Osteoblast (primary cell): ENCODE results near the gene PSD2. TPM values are rescaled to one million over a fixed set of nuclear protein-coding genes. Genes with fewer than 3 reads are reported as not detected.
A peak's percentile ranks its signal among the peaks of the same experiment; 100 is the strongest.

ENCODE experiments used
- DNase-seq: peaks from one replicate; pipeline ENCODE4 v3.0.0; 2011; ENCODE audit warnings: low spot score, mixed read lengths; ENCODE audit not compliant: insufficient read length; ENCODE audit errors: missing footprints
- H2AFZ ChIP-seq: 2 replicates; pipeline ENCODE4 v1.6.0; 2011; ENCODE audit warnings: mild to moderate bottlenecking, low read length
- H3K27ac ChIP-seq: 2 replicates; pipeline ENCODE4 v1.5.1; 2011; ENCODE audit warnings: mild to moderate bottlenecking, low read depth, low read length, moderate library complexity
- H3K27me3 ChIP-seq: 2 replicates; pipeline ENCODE4 v1.6.0; 2012; ENCODE audit warnings: mild to moderate bottlenecking, control low read depth, inconsistent platforms, low read length, moderate library complexity; ENCODE audit not compliant: insufficient read depth
- H3K36me3 ChIP-seq: 2 replicates; pipeline ENCODE4 v1.5.1; 2011; ENCODE audit warnings: mild to moderate bottlenecking, low read length, control low read depth, moderate library complexity; ENCODE audit not compliant: insufficient read depth
- H3K4me1 ChIP-seq: 2 replicates; pipeline ENCODE4 v1.5.1; 2011; ENCODE audit warnings: mild to moderate bottlenecking, low read length, control low read depth, moderate library complexity; ENCODE audit not compliant: insufficient read depth
- H3K4me2 ChIP-seq: 2 replicates; pipeline ENCODE4 v1.6.0; 2011; ENCODE audit warnings: mild to moderate bottlenecking, low read length; ENCODE audit not compliant: insufficient read depth
- H3K4me3 ChIP-seq: fragments of 200-600 bp; sonication (generic); 3 replicates; pipeline ENCODE4 v1.5.1; 2012; ENCODE audit warnings: mild to moderate bottlenecking, low read length, inconsistent platforms; ENCODE audit not compliant: insufficient read depth
- H3K79me2 ChIP-seq: 2 replicates; pipeline ENCODE4 v1.6.0; 2012; ENCODE audit warnings: mild to moderate bottlenecking, low read length, control low read depth, inconsistent platforms; ENCODE audit not compliant: insufficient read depth
- H3K9me3 ChIP-seq: 2 replicates; pipeline ENCODE4 v1.5.1; 2011; ENCODE audit warnings: low read depth, low read length, control low read depth
- H4K20me1 ChIP-seq: 2 replicates; pipeline ENCODE4 v1.6.0; 2012; ENCODE audit warnings: mild to moderate bottlenecking, low read length, control low read depth; ENCODE audit not compliant: insufficient read depth
- total RNA-seq: library from RNA; depleted of rRNA; stranded (reverse); fragments of >200 nt; gene quantifications from 2 replicates; pipeline ENCODE4 v1.2.3, GENCODE V29; 2012
- TF ChIP-seq, protein P1 (sequence below): IDR thresholded peaks from 2 replicates; pipeline ENCODE4 v1.5.1; 2011; ENCODE audit warnings: mild to moderate bottlenecking, low read depth, low read length, moderate library complexity; ENCODE audit errors: extremely low read depth

Gene PSD2
- total RNA-seq, 1 donor: 0.36 TPM

DNA sequence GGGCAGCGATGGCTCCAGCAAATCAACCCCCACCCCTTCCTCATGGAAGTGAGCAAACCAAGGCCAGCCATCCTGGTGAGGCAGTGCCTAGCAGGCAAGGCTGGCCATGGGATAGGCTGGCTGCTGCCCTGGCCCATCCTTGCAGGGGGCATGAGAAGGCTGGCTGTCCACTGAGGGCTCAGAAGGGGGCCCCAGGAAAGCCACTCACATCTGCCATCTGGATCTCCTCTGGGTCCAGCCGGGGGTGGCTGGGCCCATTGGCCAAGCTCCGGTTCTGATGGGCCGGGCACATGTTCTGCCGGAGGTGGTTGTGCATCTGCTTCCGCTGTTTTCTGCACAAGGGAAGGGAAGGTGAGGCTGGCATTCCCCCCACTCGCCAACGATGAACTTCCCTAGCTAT is 57.1 kb downstream of the PSD2 start:
- peaks cover 29% of the 10 kb centered on the region for H3K27me3 ChIP-seq
- TF ChIP-seq, protein P1, sequence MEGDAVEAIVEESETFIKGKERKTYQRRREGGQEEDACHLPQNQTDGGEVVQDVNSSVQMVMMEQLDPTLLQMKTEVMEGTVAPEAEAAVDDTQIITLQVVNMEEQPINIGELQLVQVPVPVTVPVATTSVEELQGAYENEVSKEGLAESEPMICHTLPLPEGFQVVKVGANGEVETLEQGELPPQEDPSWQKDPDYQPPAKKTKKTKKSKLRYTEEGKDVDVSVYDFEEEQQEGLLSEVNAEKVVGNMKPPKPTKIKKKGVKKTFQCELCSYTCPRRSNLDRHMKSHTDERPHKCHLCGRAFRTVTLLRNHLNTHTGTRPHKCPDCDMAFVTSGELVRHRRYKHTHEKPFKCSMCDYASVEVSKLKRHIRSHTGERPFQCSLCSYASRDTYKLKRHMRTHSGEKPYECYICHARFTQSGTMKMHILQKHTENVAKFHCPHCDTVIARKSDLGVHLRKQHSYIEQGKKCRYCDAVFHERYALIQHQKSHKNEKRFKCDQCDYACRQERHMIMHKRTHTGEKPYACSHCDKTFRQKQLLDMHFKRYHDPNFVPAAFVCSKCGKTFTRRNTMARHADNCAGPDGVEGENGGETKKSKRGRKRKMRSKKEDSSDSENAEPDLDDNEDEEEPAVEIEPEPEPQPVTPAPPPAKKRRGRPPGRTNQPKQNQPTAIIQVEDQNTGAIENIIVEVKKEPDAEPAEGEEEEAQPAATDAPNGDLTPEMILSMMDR: no peak
- no peaks in the 10 kb centered on the region for H3K4me1 ChIP-seq

DNA sequence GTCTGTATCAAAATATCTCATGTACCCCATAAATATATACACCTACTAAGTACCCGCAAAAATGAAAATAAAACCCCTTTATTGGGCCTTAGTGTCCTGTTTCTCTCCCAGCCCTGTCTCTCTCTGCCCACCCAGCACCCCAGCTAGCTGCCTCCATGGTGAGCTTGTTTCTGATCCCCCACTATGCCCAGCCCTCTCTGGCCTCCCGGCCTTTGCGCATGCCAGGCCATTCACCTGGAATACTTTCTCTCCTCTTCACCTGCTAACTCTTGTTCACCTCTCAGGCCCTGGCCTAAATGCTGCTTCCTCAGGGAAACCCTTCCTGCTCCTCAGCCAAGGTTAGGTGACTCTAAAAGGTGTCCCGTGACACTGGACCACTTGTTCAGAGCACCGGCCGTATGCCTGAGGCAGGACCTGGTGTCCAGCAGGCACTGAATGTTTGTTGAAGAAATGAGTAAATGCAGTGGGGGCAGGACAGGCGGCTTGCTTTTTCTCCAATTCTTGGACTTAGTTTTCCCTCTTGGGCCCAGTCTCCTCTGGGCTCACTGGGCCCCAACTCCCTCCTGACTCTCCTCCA is 58.5 kb downstream of the PSD2 start:
- Histone ChIP-seq H3K4me1 (no peaks in the 10 kb centered on the region), H4K20me1 (peaks cover 4% of the 10 kb centered on the region), H2AFZ (no peak overlapping the region), H3K4me3 (no peak overlapping the region), H3K9me3 (no peaks in the 10 kb centered on the region), H3K79me2 (no peaks in the 10 kb centered on the region), H3K27ac (no peak overlapping the region), H3K36me3 (no peaks in the 10 kb centered on the region), H3K27me3 (peaks cover 32% of the 10 kb centered on the region), H3K4me2 (no peak overlapping the region)
- DNase-seq: no peak
- TF ChIP-seq, protein P1: no peak

More for the DNA sequence above, 57.1 kb downstream of the PSD2 start:
- Histone ChIP-seq H3K4me3 (no peak overlapping the region), H3K9me3 (no peaks in the 10 kb centered on the region), H3K4me2 (no peak overlapping the region), H4K20me1 (peaks cover 4% of the 10 kb centered on the region), H3K27ac (no peak overlapping the region), H3K36me3 (no peaks in the 10 kb centered on the region), H2AFZ (no peak overlapping the region), H3K79me2 (no peaks in the 10 kb centered on the region)
- peak; percentile 83 for DNase-seq

DNA sequence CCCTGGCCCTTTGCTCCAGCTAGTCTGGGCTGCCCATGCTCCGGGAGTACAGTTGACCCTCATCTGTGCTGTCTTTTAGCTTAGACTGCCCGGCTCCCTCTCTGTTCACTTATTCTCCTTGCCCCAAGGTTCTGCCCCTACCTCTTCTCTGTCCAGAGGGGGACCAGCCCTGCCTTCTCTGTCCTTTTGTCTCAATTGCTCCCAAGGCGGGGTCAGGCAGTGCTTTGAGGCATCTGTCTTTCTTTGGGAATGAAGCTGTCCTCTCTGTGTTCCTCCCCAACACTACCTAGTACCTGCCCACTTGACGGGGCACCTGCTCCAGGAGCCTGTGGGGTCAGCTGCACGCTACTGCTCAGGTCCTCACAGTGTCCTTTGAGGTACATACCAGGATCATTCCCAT is 59.3 kb downstream of the PSD2 start:
- peaks cover 4% of the 10 kb centered on the region for H4K20me1 ChIP-seq
- H3K4me1 ChIP-seq: no peaks in the 10 kb centered on the region
- no peaks in the 10 kb centered on the region for H3K36me3 ChIP-seq
- no peak overlapping the region for H3K4me2 ChIP-seq
- H3K79me2 ChIP-seq: no peaks in the 10 kb centered on the region
- TF ChIP-seq, protein P1: no peak
- H3K27ac ChIP-seq: no peak overlapping the region
- no peak for DNase-seq
- no peak overlapping the region for H3K4me3 ChIP-seq
- H2AFZ ChIP-seq: no peak overlapping the region
- H3K27me3 ChIP-seq: peaks cover 30% of the 10 kb centered on the region
- H3K9me3 ChIP-seq: no peaks in the 10 kb centered on the region

DNA sequence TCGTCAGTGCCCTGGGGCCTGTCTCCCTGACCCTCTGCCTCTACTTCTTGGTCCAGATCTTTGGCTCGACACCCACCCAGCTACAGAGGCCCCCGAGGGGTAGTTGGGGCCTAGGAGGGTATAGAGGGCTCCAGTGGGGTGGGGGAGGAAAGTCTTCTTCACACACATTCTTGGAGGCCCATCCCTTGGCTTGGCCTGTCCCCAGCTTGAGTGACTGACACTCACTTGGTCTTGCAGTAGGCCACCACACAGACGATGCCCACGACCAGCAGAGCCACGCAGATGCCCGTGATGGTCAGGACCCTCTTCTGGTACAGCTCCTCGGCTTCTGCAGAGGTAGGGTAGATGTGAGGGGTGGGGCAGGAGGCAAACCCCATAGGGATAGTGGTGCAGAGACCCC is 59.8 kb downstream of the PSD2 start:
- no peaks in the 10 kb centered on the region for H3K4me1 ChIP-seq
- DNase-seq: peak; percentile 49
- H2AFZ ChIP-seq: no peak overlapping the region
- peaks cover 4% of the 10 kb centered on the region for H4K20me1 ChIP-seq
- no peak overlapping the region for H3K4me2 ChIP-seq
- H3K4me3 ChIP-seq: no peak overlapping the region
- no peaks in the 10 kb centered on the region for H3K79me2 ChIP-seq
- H3K27me3 ChIP-seq: peaks cover 27% of the 10 kb centered on the region
- H3K36me3 ChIP-seq: no peaks in the 10 kb centered on the region
- no peaks in the 10 kb centered on the region for H3K9me3 ChIP-seq
- no peak overlapping the region for H3K27ac ChIP-seq
- TF ChIP-seq, protein P1: no peak
